ENCODE measurements around the gene MACC1.

MACC1 gene

DNA sequence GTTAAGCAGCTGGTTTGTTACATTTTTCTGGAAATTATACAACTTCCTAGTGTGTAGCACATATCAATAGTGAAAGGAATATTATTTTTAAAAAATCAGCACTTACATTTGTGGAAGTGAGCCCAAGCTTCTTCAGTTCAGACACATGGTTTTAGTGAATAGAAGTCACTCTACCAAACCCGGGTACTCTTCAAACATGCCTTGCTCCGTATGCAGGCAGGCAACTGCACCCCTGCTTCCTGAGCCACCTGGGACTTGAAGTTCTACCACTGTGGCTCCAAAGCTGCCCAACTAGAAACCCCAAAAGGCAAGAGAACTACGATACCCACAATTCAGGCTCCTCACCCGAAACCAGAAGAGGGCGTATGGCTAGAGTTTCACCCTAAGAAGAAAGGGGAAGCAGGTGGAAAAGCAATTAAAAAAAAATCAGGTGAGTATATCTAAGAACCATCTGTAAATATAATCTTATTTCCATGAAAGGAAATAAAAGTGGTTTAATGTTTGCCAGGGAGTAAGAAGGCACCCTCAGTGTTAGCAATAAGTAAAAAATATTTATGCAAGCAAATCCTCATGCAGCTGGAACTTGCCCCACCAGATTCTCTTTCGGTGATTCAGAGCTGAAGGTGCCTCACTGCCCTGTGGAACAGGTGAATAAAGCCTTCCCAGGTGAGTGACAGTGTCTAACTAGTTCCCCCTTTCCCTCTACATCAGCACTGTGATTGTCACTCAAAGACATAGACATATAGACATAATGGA lies at the start of gene MACC1:
Gene MACC1, minus strand, starts transcription at position 192 of the 756 bp plus-strand sequence. CDS start 55,522 bp downstream, outside the sequence.
- peak; percentile 8 for DNase-seq

- DNase-seq: no peak
These were observed 47.4 kb upstream of the MACC1 start for GRCh38 chr7:20264623-20265022.

- DNase-seq: no peak
These were observed 43.0 kb upstream of the MACC1 start for GRCh38 chr7:20260223-20260622.

DNA sequence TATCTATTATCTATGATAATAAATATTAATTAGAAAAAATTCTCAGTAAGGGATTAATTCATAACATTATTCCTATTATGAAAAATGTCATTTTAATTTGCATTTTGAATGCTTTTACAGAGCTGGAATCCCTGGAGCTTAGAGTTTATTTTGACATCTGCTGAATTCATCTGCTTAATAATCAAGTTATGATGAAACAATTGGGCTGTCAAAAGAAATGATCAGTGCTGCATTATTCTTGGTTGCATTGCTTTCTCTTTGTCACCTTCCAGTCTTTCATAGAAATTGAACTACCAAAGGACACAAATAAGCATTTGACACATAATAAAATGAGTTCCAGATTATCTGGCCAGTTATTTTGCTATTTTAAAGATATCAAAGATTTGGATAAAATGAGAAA lies 40.0 kb upstream of the MACC1 start:
- no peak for DNase-seq

- peak; percentile 53 for DNase-seq
These were observed 32.7 kb upstream of the MACC1 start for GRCh38 chr7:20249920-20250319.

- no peak for DNase-seq
These were observed 32.2 kb upstream of the MACC1 start for GRCh38 chr7:20249376-20249775.

DNA sequence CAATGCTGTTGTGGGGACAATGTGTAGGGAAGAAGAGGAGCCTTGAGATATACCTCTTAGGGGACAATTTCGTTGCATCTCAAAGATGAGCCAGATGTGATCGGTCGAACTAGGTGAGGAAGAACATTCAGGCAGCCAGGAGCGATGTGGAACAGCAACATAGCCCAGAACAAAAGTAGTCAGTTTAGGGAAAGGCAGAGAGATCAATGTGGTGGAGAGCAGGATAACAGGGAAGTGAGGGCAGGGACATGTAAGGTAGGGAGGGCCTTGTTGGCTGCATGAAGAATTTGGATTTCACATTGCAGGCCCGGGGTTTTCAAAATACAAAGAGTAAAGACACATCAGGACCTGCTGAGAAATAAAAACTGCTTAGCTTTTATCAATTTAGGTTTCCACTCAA lies 29.1 kb upstream of the MACC1 start:
- no peak for DNase-seq

- no peak for DNase-seq
These were observed 27.3 kb upstream of the MACC1 start for GRCh38 chr7:20244334-20245120.

- no peak for DNase-seq
These were observed 24.7 kb upstream of the MACC1 start for GRCh38 chr7:20241911-20242261.

GRCh38 chr7:20241194-20241910 lies 24.2 kb upstream of the MACC1 start:
- DNase-seq: no peak

GRCh38 chr7:20240080-20240926 lies 23.1 kb upstream of the MACC1 start:
- no peak for DNase-seq

GRCh38 chr7:20238754-20239324 lies 21.7 kb upstream of the MACC1 start:
- DNase-seq: no peak

DNA sequence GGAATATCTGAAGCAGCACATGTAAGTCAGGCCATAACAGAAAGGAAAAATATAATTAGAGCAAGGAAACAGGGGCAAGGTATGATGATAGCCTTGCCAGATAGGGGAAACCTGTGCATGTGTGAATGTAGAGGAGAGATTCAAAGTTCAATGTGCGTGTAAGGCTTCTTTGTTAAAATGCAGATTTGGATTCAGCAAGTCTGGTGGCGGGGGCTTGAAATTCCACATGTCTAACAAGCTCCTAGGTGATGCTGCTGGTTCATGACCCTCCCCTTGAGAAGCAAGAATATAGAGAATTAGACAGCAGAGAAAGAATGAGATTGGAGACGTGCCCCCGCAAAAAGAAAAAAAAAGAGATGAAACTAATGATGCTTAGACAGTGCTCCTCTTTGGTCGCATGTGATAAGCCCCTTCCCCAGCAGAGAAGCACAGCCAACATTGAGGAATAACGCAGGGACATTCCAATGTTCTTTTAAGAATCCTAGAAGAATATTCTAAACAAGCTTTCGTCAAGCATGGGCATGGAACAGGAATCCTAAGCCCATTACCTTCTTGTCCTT lies 21.1 kb upstream of the MACC1 start:
- DNase-seq: no peak

GRCh38 chr7:20237464-20238193 lies 20.4 kb upstream of the MACC1 start:
- no peak for DNase-seq

- DNase-seq: no peak
These were observed 19.6 kb upstream of the MACC1 start for GRCh38 chr7:20236790-20237189.

DNA sequence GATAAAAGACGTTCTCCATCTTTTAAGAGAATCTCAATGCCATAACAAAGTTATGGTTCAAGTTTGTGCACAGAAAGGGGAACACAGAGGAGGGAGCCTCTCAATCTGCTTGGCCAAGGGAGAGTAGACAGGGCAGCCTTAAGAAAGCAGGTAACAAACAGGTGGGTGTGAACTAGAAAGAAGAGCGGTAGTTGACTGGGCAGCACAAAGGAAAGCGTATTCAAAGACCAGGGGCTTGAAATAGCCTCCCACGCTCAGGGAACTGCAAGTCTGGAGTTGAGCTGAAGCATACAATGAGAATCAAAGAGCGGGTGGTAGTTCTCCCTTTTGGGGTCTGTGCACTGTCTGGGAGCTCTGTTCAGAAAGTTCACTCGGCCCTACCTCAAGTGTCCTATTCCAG lies 18.9 kb upstream of the MACC1 start:
- DNase-seq: no peak

GRCh38 chr7:20235288-20235687 lies 18.1 kb upstream of the MACC1 start:
- no peak for DNase-seq

DNA sequence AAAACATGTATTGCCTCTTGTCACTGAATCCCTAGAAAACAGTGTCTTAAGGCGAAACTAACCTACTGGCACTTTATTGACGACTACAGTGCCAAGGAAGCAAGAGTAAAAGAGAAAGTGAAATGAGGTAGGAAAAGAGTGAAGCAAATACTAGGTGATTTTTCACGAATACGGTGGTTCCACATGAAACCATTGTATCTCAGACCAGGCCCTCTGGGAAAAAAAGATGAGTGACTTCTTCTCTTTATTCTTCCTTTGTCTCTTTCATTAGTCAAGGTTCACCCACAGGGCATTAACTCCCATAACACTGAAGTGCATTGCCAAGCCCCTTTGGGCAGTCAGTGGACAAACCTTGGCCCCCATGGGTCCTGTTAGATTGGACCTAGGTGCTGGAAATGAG lies 16.2 kb upstream of the MACC1 start:
- no peak for DNase-seq

GRCh38 chr7:20232848-20233247 lies 15.7 kb upstream of the MACC1 start:
- DNase-seq: no peak

DNA sequence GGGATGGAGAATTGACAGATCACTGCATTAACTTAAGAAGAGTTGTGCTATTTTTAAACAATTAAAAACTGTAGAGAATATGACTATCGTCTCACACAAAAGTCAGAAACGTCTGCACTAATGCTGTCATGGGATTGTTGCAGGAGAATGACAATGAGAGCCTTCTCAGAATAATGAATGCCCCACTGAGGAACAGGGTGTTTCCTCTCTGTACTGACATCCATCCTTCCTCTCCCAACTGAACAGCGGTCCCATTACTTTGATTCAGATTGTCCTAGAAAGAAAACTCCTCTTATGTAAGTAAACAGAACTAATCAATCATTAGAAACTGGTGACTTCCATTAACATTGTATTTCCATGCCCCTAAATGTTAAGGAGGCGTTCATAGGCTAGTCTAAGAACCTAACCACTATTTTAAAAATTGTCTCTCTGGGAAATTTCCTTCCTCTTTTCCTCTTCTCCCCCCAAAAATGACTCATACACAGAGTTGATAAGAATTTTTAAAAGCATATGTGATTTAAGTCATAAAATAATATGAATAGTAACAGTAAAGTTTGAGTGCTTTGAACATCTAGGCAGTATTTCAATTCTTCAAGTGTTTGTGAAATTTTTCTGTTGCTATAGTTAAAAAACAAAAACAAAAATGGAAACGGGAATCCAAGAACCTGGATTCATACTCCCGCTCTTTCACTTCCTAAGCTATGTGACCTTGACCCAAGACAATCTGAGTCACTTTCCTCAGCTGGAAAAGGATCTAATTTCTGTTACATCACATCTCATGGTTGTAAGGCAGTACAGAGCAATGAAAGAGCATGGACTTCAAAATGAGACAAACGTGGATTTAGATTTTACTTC lies 12.7 kb upstream of the MACC1 start:
- no peak for DNase-seq
